ENCODE results near the gene ZBTB42.
"Not testable (repeated sequence)": the region's sequence is repeated elsewhere in the genome, so short reads cannot be mapped to it uniquely, and the experiment has no call there.

ZBTB42 gene

DNA sequence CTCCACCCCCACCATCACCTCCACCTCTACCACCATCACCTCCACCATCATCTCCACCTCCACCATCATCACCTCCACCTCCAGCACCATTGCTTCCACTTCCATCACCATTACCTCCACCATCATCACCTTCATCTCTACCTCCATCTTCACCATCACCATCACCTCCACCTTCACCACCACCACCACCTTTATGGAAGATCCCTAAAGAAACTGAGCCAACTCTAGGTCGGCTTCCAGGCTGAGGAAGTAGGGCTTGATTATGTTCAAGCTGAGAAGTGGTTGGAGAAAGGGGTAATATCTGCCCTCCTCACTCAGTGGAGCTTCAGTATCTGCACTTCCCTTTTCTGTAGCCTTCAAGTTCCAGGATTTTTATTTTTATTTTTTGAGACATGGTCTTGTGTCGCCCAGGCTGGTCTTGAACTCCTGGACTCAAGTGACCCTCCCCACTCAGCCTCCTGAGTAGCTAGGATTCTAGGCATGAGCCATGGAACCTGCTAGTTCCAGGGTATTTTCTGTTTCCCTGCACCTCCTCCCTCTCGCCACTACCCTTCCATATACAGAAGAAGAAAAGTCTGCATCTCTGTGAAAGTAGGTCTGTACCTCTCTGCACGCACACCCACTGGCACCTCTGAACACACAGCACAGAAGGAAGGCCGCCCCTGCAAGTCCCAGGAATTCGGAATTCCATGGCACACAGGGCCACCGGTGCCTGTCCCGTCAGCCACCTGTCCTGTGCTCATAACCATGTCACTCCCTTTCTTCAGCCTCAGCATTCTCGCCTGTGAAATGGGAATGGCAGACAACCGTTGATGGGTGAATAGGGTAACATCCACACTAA is 5.9 kb downstream of the ZBTB42 start:
- no peak overlapping the region for H3K4me3 ChIP-seq (ENCODE audit: severe bottlenecking)
- H3K27me3 ChIP-seq (ENCODE audit: insufficient read depth, poor library complexity, severe bottlenecking) = no peaks in the 10 kb centered on the region
- no peaks in the 10 kb centered on the region for H3K36me3 ChIP-seq (ENCODE audit: low read depth)
- TF ChIP-seq, protein P1, sequence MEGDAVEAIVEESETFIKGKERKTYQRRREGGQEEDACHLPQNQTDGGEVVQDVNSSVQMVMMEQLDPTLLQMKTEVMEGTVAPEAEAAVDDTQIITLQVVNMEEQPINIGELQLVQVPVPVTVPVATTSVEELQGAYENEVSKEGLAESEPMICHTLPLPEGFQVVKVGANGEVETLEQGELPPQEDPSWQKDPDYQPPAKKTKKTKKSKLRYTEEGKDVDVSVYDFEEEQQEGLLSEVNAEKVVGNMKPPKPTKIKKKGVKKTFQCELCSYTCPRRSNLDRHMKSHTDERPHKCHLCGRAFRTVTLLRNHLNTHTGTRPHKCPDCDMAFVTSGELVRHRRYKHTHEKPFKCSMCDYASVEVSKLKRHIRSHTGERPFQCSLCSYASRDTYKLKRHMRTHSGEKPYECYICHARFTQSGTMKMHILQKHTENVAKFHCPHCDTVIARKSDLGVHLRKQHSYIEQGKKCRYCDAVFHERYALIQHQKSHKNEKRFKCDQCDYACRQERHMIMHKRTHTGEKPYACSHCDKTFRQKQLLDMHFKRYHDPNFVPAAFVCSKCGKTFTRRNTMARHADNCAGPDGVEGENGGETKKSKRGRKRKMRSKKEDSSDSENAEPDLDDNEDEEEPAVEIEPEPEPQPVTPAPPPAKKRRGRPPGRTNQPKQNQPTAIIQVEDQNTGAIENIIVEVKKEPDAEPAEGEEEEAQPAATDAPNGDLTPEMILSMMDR (IDR thresholded peaks at IDR 0.05; ENCODE audit: poor library complexity, severe bottlenecking) = no peak
- peaks cover under 1% of the 10 kb centered on the region for H3K4me1 ChIP-seq (ENCODE audit: insufficient read depth, poor library complexity, severe bottlenecking)
- ATAC-seq (ENCODE audit: low read depth) = no peak
- H3K27ac ChIP-seq (ENCODE audit: poor library complexity, severe bottlenecking) = no peak overlapping the region
- no peak for DNase-seq (ENCODE audit: low spot score)
- H3K9me3 ChIP-seq (ENCODE audit: severe bottlenecking) = no peaks in the 10 kb centered on the region

DNA sequence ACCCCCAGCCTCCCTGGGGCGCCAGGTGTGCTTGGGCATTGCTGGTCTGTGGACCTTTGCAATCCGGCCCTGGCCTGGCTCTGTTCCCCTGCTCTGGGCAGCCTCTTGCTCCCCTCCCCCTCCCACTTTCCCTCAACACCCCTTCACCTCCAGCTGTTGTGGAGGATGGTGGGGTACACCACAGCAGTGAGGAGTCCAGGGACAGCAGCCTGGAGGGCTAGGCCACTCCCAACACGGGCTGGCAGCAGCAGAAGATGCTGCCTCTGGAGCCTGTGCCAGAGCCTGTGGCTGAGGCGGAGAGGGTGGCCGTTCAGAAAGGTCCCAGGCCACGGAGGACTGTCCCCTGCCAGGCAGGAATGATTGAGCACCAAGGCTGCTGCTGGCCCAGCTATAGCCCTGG is 7.6 kb downstream of the ZBTB42 start:
- TF ChIP-seq, protein P1 (IDR thresholded peaks at IDR 0.05; ENCODE audit: poor library complexity, severe bottlenecking) = no peak
- Histone ChIP-seq H3K27ac (ENCODE audit: poor library complexity, severe bottlenecking) (no peak overlapping the region), H3K9me3 (ENCODE audit: severe bottlenecking) (no peaks in the 10 kb centered on the region), H3K36me3 (ENCODE audit: low read depth) (no peaks in the 10 kb centered on the region), H3K4me1 (ENCODE audit: insufficient read depth, poor library complexity, severe bottlenecking) (no peaks in the 10 kb centered on the region), H3K27me3 (ENCODE audit: insufficient read depth, poor library complexity, severe bottlenecking) (no peaks in the 10 kb centered on the region), H3K4me3 (ENCODE audit: severe bottlenecking) (no peak overlapping the region)
- ATAC-seq (ENCODE audit: low read depth) (no peak), DNase-seq (ENCODE audit: low spot score) (no peak)

DNA sequence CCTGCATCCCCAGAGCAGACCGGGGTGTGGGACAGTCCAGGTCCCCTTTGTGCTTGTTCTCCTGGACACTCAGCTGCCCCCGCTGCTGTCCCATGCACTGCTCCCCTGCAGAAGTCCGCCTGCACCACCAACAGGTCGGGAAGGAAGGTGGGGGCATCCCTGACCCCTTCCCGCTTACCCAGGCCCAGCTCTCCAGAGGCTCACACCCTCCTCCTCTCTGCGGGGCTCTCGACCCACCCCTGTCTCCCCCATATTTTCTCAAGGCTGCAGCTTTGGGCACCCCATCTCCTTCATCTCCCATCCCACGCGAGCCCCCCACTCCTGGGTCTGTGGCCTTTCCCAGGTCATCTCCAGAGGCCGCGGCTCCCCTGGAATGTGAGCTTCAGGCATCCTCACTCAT is 9.4 kb downstream of the ZBTB42 start:
- Histone ChIP-seq H3K4me1 (ENCODE audit: insufficient read depth, poor library complexity, severe bottlenecking) (no peaks in the 10 kb centered on the region), H3K36me3 (ENCODE audit: low read depth) (no peaks in the 10 kb centered on the region), H3K4me3 (ENCODE audit: severe bottlenecking) (no peak overlapping the region), H3K27ac (ENCODE audit: poor library complexity, severe bottlenecking) (no peak overlapping the region), H3K9me3 (ENCODE audit: severe bottlenecking) (no peaks in the 10 kb centered on the region), H3K27me3 (ENCODE audit: insufficient read depth, poor library complexity, severe bottlenecking) (no peaks in the 10 kb centered on the region)
- DNase-seq (ENCODE audit: low spot score) (peak; percentile 62), ATAC-seq (ENCODE audit: low read depth) (no peak)
- TF ChIP-seq, protein P1 (IDR thresholded peaks at IDR 0.05; ENCODE audit: poor library complexity, severe bottlenecking) = no peak

DNA sequence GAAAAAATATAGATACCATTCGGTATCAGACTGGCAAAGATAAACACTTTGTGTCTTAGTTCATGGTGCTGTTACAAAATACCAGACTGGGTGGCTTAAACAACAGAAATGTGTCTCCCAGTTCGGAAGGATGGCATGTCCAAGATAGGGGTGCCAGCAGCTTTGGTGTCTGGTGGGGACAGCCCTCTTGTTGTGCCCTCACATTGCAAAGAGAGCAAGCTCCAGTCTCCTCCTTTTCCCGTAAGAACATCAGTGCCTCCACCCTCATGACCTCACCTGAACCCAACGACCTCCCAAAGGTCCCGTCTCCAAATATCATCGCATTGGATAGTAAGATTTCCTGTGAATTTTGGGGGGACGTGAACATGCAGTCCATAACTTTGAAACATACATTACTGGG is 12.4 kb downstream of the ZBTB42 start:
- DNase-seq (ENCODE audit: low spot score) = peak; percentile 19
- TF ChIP-seq, protein P1 (IDR thresholded peaks at IDR 0.05; ENCODE audit: poor library complexity, severe bottlenecking) = no peak
- Histone ChIP-seq H3K27me3 (ENCODE audit: insufficient read depth, poor library complexity, severe bottlenecking) (no peaks in the 10 kb centered on the region), H3K36me3 (ENCODE audit: low read depth) (no peaks in the 10 kb centered on the region), H3K4me3 (ENCODE audit: severe bottlenecking) (no peak overlapping the region), H3K4me1 (ENCODE audit: insufficient read depth, poor library complexity, severe bottlenecking) (no peaks in the 10 kb centered on the region), H3K27ac (ENCODE audit: poor library complexity, severe bottlenecking) (no peak overlapping the region), H3K9me3 (ENCODE audit: severe bottlenecking) (no peaks in the 10 kb centered on the region)
- ATAC-seq (ENCODE audit: low read depth) = no peak

DNA sequence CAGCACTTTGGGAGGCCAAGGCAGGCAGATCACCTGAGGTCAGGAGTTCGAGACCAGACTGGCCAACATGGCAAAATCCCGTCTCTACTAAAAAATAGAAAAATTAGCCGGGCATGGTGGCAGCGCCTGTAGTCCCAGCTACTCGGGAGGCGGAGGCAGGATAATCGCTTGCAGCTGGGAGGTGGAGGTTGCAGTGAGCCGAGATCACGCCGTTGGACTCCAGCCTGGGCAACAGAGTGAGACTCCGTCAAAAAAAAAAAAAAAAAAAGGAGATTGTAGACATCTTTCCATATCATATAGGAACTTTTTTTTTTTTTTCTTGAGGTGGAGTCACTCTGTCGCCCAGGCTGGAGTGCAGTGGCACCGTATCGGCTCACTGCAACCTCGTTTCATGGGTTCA is 13.8 kb downstream of the ZBTB42 start:
- not testable (repeated sequence) for ATAC-seq (ENCODE audit: low read depth)

More for the DNA sequence above, 13.8 kb downstream of the ZBTB42 start:
- not testable (repeated sequence) for H3K9me3 ChIP-seq (ENCODE audit: severe bottlenecking); H3K4me1 ChIP-seq (ENCODE audit: insufficient read depth, poor library complexity, severe bottlenecking); H3K27me3 ChIP-seq (ENCODE audit: insufficient read depth, poor library complexity, severe bottlenecking); H3K36me3 ChIP-seq (ENCODE audit: low read depth)
- peak overlapping the region; percentile 72 for H3K27ac ChIP-seq (ENCODE audit: poor library complexity, severe bottlenecking)
- peak; percentile 21 for DNase-seq (ENCODE audit: low spot score)
- peak overlapping the region; percentile 71 for H3K4me3 ChIP-seq (ENCODE audit: severe bottlenecking)
